IPS-NIHi7 (cell line): ENCODE results near the gene NAV3.

ENCODE experiments used
- DNase-seq: peaks from one replicate; pipeline ENCODE4 v3.0.0; 2012; ENCODE audit warnings: mixed read lengths; ENCODE audit errors: extremely low spot score

NAV3 gene

DNA sequence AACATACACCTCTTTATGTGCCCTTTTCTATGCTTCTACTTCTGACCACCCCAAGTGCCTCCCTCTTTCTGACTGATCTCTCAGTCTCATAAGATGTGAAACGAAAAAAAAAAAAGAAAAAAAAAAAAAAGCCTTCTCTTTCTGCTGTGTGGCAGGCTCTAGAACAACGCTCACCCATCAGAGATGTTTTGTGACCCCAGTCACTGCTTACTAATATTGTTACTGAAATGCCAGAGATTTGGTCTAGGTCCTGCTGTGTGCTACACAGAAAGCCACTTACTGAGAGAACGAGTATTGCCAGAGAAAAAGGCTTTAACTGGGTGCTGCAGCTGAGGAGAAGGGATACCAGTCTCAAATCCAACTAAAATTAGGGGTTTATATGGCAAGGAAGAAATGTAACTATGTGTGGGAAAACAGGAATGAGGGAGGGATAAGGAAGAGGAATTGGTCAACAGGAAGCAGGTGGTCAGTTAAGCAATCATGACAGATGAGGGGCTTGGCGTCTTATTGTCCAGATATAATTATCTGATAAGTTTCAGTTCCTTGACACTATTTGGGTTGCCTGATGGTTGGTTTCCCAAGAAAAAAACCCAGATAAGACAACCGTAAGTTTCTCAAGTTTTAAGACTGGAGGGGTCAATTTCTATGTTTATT lies 149.0 kb downstream of the NAV3 start:
- no peak for DNase-seq

DNA sequence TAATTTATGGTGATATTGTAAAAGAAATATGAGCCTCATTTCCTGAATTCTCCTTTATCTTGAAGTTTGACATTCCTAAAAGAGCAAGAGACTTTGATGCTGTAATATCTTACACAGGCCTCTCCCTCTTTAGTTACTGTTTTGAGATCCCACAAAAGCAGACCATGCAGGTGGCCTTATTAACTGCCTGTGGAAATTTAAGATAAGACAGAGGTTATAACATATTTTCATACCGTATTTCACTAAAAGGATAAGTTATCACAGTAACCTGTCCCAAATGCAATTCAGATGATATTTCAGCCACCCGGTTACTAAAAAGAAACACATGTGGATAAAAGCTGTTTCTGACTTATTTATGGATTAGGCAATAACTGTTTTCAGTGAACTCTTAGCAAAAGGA lies 150.1 kb downstream of the NAV3 start:
- no peak for DNase-seq

DNA sequence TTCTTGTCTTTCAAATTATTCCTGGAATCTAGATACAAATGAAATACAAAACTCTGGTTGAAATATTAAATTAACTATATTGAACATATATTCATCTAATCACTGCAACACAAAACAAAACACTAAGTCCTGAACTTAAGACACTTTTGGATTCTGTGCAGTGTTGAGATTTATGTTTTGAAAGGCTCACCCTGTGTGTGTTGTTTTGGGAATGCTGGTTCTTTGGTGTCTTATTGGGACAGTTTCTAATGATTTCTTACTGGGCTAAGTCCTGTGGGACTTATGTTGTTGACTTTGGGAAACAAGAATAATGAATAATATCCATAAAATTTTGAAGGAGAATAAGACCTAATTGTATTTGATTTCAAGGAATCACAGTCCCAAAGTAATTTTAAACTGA lies 153.2 kb downstream of the NAV3 start:
- no peak for DNase-seq

DNA sequence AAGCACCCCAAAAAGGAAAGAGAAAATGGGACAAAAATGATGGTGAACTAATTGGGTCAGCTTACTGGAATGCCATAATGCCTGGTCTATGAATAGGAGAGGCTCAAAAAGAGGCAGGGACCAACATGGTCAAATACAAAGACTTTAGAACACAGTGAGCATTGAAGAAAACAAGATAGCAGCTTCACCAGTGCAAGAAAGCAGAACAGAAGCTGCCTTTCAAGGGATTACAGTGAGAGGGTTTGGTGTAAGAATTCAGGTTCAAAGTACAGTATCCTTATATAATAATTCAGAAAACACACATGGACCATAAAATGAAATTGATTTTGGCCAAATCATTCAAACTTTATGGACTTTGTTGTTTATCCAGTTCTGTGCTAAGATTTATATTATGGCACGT lies 162.1 kb downstream of the NAV3 start:
- DNase-seq, result no peak

- no peak for DNase-seq
These were observed 163.0 kb downstream of the NAV3 start for GRCh38 chr12:77993658-77994057.

DNA sequence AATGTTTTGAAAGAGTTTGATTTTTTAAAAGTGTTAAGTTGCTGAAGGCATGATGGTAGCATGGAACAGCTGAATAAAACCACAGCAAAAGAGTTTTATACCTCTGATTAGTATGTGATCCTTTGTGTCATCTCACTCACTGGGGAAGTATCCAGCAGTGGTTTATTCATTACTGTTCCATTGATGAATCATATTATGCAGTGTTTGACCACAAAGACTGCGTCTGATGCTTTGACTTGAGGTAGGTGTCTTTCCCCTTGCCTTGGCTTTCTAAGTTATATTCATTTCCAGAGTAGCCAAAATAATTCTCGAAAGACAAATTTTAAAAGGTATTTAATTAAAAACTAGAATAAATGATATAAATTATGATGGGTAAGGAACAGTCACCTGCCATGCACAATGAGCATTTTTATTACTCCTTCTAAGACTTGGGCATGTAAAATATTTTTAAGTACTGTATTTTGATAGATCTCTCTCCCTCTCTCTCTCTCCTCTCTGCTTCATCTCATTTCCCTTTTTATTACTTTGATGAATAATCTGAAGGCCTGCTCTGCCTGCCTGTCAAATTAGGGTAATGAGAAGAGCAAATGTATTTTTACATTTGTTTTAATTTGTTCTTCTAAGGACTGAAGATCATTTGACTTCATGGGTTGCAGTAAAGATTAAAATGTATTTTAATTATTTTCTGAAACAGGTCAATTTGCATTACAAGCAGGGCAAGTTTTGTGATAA lies 164.9 kb downstream of the NAV3 start:
- DNase-seq, result no peak

GRCh38 chr12:77996670-77997069 lies 166.0 kb downstream of the NAV3 start:
- DNase-seq, result no peak

GRCh38 chr12:77998236-77998786 lies 167.6 kb downstream of the NAV3 start:
- DNase-seq, result no peak

DNA sequence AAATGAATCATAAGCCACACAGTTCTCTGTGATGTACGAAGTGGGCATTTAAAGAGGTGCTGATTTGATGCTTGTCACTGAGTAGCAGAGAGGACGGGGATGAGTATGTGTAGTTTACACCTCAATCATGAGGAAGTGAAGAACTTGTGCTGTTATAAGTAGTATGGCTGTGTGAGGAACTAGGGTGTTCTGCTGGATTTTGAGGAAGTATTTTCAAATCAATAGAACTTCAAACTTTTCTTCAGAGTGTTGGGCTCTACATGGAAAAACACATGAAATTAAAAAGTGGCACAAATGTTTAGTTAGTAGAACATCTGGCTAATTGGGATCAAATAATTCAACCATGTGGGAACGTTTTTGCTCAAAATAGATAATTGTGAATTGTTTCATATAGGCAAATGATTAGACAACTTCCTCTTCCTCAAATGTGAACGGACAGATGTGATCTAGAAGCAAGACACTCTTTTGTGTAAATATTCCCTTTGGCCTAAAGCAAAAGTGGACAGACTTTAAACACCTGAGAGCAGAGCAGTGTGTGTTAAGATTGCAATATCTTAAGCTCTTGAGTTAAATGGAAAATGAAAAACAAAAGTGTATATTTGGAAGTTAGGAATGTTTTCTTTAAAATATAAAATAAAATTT lies 168.5 kb downstream of the NAV3 start:
- no peak for DNase-seq

- DNase-seq, result no peak
These were observed 172.2 kb downstream of the NAV3 start for GRCh38 chr12:78002878-78003277.

DNA sequence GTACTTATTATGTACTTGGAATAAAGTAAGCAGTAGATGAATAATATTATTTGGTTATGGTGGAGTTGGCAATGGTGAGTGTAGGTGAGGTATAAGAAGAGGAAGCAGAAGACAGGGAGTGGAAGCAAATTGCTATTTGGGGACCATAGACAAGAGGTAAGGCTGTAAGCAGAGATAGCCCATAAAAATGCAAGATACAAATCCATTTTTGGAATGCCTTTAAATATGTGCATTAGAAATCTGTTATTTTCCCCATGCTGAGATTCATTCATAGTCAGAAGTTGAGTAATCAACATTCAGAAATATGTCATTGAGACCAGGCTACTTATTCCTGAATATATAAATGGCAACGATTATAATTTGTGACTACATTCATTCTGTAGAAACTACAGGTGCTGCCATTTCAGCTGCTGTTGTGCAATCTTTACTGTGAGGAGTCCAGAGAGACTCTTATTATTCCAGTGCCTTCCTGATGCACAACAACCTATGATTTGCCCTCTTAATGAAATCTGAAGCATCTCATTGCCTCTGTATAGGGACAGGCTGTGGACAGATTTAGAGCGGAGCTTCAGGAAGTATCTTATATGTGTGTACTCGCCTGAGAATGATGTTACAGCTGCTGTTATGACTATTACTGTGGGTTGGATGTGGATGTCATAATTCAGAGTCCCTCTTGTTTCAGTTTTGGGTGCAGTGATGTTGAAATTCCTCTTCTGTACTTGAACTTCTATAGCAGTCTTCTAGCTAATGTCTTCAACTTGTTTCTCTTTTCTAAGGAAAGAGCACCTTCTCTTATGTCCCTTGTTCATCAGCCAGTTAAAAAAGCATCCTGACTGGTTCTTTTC lies 173.8 kb downstream of the NAV3 start:
- no peak for DNase-seq

- DNase-seq, result no peak
These were observed 174.4 kb downstream of the NAV3 start for GRCh38 chr12:78005094-78005492.

GRCh38 chr12:78007173-78007572 lies 176.5 kb downstream of the NAV3 start:
- DNase-seq, result no peak

DNA sequence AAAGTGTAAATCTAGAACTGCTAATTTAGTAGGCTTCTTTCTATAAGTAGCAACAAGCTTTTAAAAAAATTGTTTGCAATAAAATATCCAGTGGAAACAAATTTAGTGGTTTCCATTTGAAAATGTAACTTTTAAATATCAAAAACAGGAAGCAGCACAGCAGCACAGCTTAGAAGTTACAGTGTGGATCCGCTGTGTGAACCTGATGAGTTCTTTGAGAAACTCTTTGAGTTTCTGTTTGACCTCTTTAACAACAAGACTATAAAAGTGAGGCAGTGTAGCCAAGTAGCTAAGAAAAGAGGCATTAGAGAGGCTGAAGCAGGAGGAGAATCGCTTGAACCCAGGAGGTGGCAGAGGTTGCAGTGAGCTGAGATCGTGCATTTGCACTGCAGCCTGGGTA lies 178.3 kb downstream of the NAV3 start:
- no peak for DNase-seq

GRCh38 chr12:78018171-78018910 lies 187.6 kb downstream of the NAV3 start:
- DNase-seq, result no peak

DNA sequence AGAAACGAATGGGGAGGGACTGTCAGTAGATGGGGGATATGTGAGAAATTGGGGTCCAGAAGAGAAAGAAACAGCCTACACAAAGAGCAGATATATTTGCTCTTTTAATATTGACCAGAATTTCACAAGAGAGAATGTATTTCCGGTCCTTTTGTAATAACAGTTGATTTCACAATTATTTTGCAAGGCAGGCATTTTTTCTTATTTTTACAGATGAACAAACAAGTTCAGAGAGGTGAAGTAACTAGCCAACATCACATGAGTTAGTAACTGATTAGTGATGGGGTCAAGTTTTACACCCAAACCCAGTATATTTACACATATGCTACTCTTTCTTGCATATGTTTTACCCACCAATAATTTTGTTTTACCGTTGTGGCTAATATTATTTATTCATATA lies 188.2 kb downstream of the NAV3 start:
- DNase-seq, result no peak

DNA sequence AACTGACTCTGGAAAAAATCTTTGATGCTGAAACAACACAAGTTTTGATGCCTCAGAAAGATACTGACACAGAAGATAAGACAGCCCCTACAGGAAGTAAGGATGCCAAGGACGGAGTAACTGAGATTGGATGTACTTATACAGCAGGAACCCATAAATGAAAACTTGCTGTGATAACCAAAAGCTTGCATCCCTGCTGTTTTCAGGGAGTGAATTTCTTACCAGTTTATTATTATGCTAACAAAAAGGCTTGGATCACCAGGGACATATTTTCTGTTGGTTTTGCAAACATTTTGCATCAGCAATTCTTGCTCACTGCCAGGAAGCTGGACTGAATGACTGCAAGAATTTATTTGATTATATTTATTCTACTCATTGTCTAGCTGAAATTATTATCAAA lies 197.7 kb downstream of the NAV3 start:
- DNase-seq, result no peak

DNA sequence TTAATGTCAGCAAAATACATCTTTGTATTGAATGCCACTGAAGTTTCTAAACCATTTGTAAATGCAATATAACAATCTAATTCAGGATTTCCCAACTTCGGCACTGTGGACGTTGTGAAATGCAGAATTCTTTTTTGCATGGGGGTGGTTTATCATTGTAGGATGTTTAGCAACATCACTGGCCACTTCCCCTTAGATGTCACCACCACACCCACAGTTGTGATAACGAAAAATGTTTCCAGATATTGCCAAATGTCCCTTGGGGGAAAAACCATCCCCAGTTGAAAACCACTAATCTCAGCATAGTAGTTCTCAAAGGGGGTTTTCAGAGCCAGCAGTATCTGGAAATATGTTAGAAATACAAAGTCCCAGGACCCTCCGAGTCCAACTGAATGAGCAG lies 203.3 kb downstream of the NAV3 start:
- DNase-seq, result no peak

- DNase-seq, result no peak
These were observed 205.4 kb downstream of the NAV3 start for GRCh38 chr12:78035901-78036606.

DNA sequence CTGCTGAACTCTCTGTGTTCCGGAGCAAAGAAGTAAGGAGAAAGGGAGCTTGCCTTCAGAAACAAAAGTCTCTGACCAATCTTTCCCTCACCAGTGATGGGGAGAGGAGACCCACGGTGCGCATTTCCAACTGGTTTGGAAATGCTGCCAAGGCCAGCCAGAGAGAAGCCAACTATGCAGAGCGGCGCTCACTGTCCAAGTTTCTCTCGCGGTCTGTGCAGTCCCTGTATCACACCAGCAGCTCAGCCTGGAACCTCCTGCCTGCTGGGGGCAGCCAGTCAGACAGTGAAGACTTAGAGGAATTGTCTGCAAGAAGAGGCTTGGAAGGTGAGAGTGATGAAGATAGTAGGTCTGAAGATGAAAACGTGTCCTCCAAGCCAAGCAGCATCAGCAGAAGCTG lies 206.2 kb downstream of the NAV3 start:
- DNase-seq, result no peak

- peak; percentile 12 for DNase-seq
These were observed 207.0 kb downstream of the NAV3 start for GRCh38 chr12:78037707-78038106.
